GM23338 (cell line): ENCODE measurements around the gene PSG6.

Experiments
- CREB1 ChIP-seq: fragments of 250-450 bp; sonication (Bioruptor Pico); IDR thresholded peaks from 2 replicates; pipeline ENCODE4 v1.5.0; 2020; ENCODE audit warnings: low read depth, mild to moderate bottlenecking, moderate library complexity
- CTCF ChIP-seq, 2 experiments: fragments of 200-600 bp in 1 of 2; sonication (generic) in 1 of 2; conservative IDR thresholded peaks; 2 replicates each; pipeline versions ENCODE4 v1.5.1 to v1.6.1; 2016 to 2017; ENCODE audit warnings: antibody characterized with exemption in 2 of 2, low read depth in 2 of 2, mild to moderate bottlenecking in 2 of 2, moderate library complexity in 1 of 2
- EZH2 ChIP-seq: fragments of 200-600 bp; sonication (generic); IDR thresholded peaks from one replicate; pipeline ENCODE4 v1.8.0; 2017; ENCODE audit warnings: antibody characterized with exemption, mild to moderate bottlenecking, low read depth; ENCODE audit not compliant: unreplicated experiment
- JUNB ChIP-seq: IDR thresholded peaks from one replicate; pipeline ENCODE4 v1.6.1; 2016; ENCODE audit warnings: antibody characterized with exemption; ENCODE audit not compliant: unreplicated experiment
- POLR2AphosphoS5 ChIP-seq: IDR thresholded peaks from 2 replicates; pipeline ENCODE4 v1.6.1; 2016; ENCODE audit warnings: antibody characterized with exemption, low read depth
- REST ChIP-seq: IDR thresholded peaks from one replicate; pipeline ENCODE4 v1.6.1; 2018; ENCODE audit warnings: antibody characterized with exemption; ENCODE audit not compliant: unreplicated experiment

GRCh38 chr19:42942187-42942789 lies 24.6 kb upstream of the PSG6 start:
- TF ChIP-seq REST = no peak
- TF ChIP-seq CTCF (conservative IDR thresholded peaks at IDR 0.05; ENCODE audit: low read depth in 2 of 2) = peak; percentile 56 to 57
- no peak for TF ChIP-seq EZH2
- TF ChIP-seq CREB1 (CRISPR knock-in tag) = no peak
- TF ChIP-seq POLR2AphosphoS5 = no peak
- no peak for TF ChIP-seq JUNB
